GM12892 (cell line): ENCODE results near the gene TRIM3.

Source experiments
- POLR2A ChIP-seq: IDR thresholded peaks from 2 replicates; pipeline ENCODE4 v1.6.1; 2011; ENCODE audit warnings: low read depth, low read length, control low read depth
- POLR2AphosphoS5 ChIP-seq: IDR thresholded peaks from 2 replicates; pipeline ENCODE4 v1.6.1; 2011; ENCODE audit warnings: low read depth, low read length, control low read depth
- TAF1 ChIP-seq: IDR thresholded peaks from 2 replicates; pipeline ENCODE4 v1.6.1; 2011; ENCODE audit warnings: low read depth, mild to moderate bottlenecking, control low read depth, low read length, borderline replicate concordance

GRCh38 chr11:6438979-6439571 is 34.7 kb downstream of the TRIM3 start:
- no peak for TF ChIP-seq POLR2AphosphoS5
- no peak for TF ChIP-seq POLR2A
- TF ChIP-seq TAF1: no peak
